ENCODE data around the gene SFT2D1.

SFT2D1 gene

DNA sequence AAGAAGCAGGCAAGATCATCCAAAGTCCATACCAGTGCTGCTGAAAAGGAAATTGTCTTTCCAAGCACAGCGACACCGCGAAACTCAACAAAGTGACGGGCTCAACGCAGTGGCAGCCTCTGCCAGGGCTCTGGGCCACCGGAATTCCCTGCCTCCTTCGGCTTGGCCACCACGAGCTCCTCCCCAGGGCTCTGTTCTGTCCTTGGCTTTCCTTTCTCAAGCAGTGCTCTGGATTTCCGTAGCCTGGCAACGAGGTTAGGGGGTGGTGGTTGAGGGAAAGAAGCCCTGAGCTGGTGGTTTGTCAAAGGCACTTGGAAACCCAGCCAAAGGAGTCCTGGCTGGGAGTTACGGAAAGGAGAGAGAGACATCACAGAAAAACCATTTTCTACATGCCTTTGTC lies 65.3 kb downstream of the SFT2D1 start:
- DNase-seq (ENCODE audit: extremely low spot score): no peak
- TF ChIP-seq, protein P1, sequence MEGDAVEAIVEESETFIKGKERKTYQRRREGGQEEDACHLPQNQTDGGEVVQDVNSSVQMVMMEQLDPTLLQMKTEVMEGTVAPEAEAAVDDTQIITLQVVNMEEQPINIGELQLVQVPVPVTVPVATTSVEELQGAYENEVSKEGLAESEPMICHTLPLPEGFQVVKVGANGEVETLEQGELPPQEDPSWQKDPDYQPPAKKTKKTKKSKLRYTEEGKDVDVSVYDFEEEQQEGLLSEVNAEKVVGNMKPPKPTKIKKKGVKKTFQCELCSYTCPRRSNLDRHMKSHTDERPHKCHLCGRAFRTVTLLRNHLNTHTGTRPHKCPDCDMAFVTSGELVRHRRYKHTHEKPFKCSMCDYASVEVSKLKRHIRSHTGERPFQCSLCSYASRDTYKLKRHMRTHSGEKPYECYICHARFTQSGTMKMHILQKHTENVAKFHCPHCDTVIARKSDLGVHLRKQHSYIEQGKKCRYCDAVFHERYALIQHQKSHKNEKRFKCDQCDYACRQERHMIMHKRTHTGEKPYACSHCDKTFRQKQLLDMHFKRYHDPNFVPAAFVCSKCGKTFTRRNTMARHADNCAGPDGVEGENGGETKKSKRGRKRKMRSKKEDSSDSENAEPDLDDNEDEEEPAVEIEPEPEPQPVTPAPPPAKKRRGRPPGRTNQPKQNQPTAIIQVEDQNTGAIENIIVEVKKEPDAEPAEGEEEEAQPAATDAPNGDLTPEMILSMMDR (IDR thresholded peaks at IDR 0.05; ENCODE audit: control extremely low read depth, extremely low read depth, low read depth, missing control alignments): no peak
- CTCF ChIA-PET: interaction anchor here (0.8 to 5.1 kb wide), 16 partner anchors 9 to 211 kb away, joined by 3 to 109 read pairs (median 5); no protein-coding TSS in a partner anchor
- POLR2A ChIA-PET: interaction anchor here (0.5 kb wide), 1 partner anchor 104 kb away, joined by 6 read pairs; no protein-coding TSS in a partner anchor

DNA sequence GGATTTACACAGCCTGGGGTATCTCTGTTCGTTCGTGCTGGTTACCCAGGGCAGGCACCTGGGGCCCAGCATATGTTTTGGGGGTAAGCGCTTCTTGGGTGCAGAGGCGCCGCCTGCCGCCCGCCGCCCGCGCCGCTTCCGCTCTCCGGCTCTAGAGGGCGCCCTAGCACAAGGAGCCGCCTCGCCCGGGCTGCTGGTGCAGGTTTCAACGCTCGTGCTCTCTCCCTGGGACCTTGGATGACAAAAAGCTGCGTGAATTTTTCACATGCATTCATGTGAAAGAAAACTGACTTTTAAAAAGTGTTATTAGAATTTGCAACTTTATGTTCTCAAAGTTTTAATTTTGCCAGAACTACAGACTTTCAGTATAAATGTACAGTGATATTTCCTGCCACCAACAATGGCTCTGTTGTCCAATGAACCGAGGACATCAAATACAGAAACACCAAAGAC lies 66.6 kb downstream of the SFT2D1 start:
- ChIA-PET CTCF (interaction anchor here (0.6 to 5.1 kb wide), 25 partner anchors 8 to 356 kb away, joined by 3 to 109 read pairs (median 4); partner anchors contain the start of gene PRR18), POLR2A (no interaction called here)

DNA sequence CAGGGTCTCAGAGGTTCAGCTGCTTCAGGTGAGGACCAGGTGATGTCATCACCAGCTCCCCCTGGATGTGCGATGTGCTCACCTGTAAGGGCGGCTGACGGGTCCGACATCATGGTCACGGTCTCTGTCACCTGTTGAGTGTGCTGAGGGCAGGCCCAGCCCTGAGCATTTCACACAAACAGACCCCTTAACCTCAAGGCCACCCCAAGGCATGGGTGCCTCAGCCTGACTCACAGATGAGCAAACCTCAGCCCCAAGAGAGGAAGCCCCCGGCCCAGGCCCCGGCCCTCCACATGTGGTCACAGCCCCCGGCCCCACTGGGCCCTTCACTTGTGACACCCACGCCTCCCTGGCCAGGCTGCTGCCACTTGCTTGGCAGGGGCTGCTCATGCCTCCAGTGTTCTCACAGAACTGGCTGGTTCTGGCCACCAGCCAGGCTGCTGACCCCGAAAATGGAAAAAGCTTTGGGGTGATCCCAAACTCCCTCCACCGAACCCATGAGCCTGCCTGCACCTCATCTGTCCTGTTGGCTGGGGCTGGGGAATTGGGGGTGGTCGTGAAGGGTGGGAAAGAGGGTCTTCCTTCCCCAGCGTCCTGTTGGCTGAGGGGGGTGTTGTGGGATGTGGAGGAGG lies 67.5 kb downstream of the SFT2D1 start:
- DNase-seq (ENCODE audit: extremely low spot score): no peak
- TF ChIP-seq, protein P1 (IDR thresholded peaks at IDR 0.05; ENCODE audit: control extremely low read depth, extremely low read depth, low read depth, missing control alignments): no peak
- POLR2A ChIA-PET: no interaction called here
- CTCF ChIA-PET: interaction anchor here (0.7 to 5.1 kb wide), 6 partner anchors 12 to 125 kb away, joined by 3 to 109 read pairs (median 6); no protein-coding TSS in a partner anchor

More for the DNA sequence above, 66.6 kb downstream of the SFT2D1 start:
- TF ChIP-seq, protein P1 (IDR thresholded peaks at IDR 0.05; ENCODE audit: control extremely low read depth, extremely low read depth, low read depth, missing control alignments): peak; percentile 100
- DNase-seq (ENCODE audit: extremely low spot score): peak; percentile 88

DNA sequence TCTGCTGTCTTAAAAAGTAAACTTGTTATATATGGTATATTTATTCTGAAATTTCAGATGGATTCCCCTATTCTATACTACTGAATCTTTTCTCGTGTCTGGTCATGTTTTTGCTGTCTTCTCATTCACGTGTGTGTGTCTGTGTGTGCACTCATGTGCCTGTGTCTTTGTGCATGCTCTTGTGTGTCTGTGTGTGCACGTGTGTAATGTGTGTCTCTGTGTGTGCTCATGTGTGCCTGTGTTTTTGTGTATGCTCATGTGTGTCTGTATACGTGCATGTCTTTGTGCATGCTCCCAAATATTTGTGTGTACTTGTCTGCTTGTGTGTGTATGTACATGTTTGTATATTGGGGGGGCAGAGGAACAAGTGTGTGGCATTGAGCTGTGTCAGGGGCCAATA lies 68.2 kb downstream of the SFT2D1 start:
- no peak for DNase-seq (ENCODE audit: extremely low spot score)
- POLR2A ChIA-PET: no interaction called here
- TF ChIP-seq, protein P1 (IDR thresholded peaks at IDR 0.05; ENCODE audit: control extremely low read depth, extremely low read depth, low read depth, missing control alignments): no peak
- CTCF ChIA-PET: interaction anchor here (0.7 to 5.1 kb wide), 5 partner anchors 12 to 125 kb away, joined by 3 to 109 read pairs (median 6); no protein-coding TSS in a partner anchor

DNA sequence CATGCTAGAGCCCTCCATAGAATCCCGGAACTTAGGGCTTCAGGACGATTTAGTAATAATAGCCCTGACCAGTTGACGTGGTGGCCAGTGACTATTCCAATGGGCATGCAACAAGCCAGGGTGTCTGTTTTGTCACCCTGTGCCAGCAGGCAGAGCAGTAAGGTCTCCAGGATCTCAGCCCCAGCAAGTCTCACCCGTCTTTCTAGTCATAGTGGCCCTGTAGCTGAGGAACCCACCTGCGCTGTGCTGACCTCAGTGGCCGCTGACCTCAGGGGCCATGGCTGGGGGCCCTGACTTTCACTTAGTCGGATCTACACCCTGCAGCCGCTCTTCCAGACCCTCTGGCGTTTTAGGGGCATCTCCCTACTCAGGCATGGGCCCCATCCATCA lies 71.0 kb downstream of the SFT2D1 start:
- DNase-seq (ENCODE audit: extremely low spot score): no peak
- TF ChIP-seq, protein P1 (IDR thresholded peaks at IDR 0.05; ENCODE audit: control extremely low read depth, extremely low read depth, low read depth, missing control alignments): no peak
- CTCF ChIA-PET: interaction anchor here (1.0 to 3.1 kb wide), 5 partner anchors 8 to 130 kb away, joined by 3 to 13 read pairs (median 3); no protein-coding TSS in a partner anchor
- POLR2A ChIA-PET: no interaction called here

DNA sequence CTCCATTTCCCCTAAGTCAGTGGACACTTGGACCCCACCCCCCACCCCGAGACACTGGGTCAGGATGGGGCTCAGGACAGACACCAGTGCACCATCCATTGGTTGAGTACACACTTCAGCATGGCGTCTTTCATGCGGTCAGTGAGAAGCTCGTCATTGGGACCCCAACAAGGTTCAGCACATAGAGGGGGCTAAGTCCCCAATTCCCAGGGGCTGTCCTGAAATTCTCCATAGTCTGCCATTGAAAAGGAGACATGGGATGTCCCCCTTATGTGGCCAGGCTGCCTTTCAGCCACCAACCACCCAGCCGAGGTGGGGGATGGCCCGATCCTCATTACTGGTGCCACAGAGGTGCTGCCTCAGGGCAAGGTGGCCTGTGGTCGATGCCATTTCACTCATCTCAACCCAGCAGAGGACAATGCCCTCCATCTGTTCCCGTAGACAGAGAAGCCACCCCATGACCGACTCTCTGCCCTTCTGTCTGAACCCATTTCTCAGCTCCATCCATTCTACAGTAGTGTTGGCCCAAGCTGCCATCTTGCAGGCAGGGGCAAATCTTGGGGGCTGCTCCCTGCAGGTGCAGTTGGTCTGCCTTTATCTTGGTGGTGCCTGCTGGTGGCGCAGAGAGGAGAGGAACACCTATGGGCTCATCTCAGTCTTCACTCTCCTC lies 71.5 kb downstream of the SFT2D1 start:
- TF ChIP-seq, protein P1 (IDR thresholded peaks at IDR 0.05; ENCODE audit: control extremely low read depth, extremely low read depth, low read depth, missing control alignments): no peak
- ChIA-PET POLR2A (no interaction called here), CTCF (interaction anchor here (0.9 to 3.1 kb wide), 5 partner anchors 9 to 130 kb away, joined by 3 to 13 read pairs (median 3); no protein-coding TSS in a partner anchor)
- DNase-seq (ENCODE audit: extremely low spot score): no peak

Measured in GM10248 (cell line).